Neuronal stem cell (in vitro differentiated cells): ENCODE data around the gene RCOR2.

Experiments used
- DNase-seq: peaks from one replicate; pipeline ENCODE4 v3.0.0-alpha.2; 2013; ENCODE audit warnings: low spot score
- H2AFZ ChIP-seq: one replicate; pipeline ENCODE4 v1.6.1; 2013; ENCODE audit warnings: mild to moderate bottlenecking, low read length, inconsistent platforms
- H2AK5ac ChIP-seq: 2 replicates; pipeline ENCODE4 v1.6.1; 2013; ENCODE audit warnings: low read depth, mild to moderate bottlenecking, inconsistent platforms, low read length, moderate library complexity, mixed read lengths
- H2BK120ac ChIP-seq: 2 replicates; pipeline ENCODE4 v1.6.1; 2013; ENCODE audit warnings: low read depth, mild to moderate bottlenecking, inconsistent platforms, low read length, moderate library complexity, mixed read lengths
- H2BK12ac ChIP-seq: one replicate; pipeline ENCODE4 v1.6.1; 2013; ENCODE audit warnings: low read length, inconsistent platforms
- H2BK15ac ChIP-seq: 2 replicates; pipeline ENCODE4 v1.6.1; 2013; ENCODE audit warnings: mild to moderate bottlenecking, low read length, inconsistent platforms, mixed read lengths
- H2BK5ac ChIP-seq: one replicate; pipeline ENCODE4 v1.6.1; 2013; ENCODE audit warnings: inconsistent platforms, mild to moderate bottlenecking, low read length, moderate library complexity
- H3K14ac ChIP-seq: one replicate; pipeline ENCODE4 v1.6.1; 2013; ENCODE audit warnings: low read length, inconsistent platforms
- H3K18ac ChIP-seq: 2 replicates; pipeline ENCODE4 v1.6.1; 2013; ENCODE audit warnings: low read length, inconsistent platforms
- H3K23ac ChIP-seq: 2 replicates; pipeline ENCODE4 v1.6.1; 2013; ENCODE audit warnings: low read depth, mild to moderate bottlenecking, mixed read lengths, low read length, inconsistent platforms; ENCODE audit not compliant: poor library complexity
- H3K27ac ChIP-seq: replicated peaks from 3 replicates; pipeline ENCODE4 v1.5.1; 2013; ENCODE audit warnings: low read length, inconsistent platforms
- H3K27me3 ChIP-seq, 3 experiments: 2 replicates each; pipeline ENCODE4 v1.6.1; 2013; ENCODE audit warnings: low read length in 3 of 3, mild to moderate bottlenecking in 2 of 3, inconsistent platforms in 1 of 3, low read depth in 1 of 3, mixed read lengths in 1 of 3, moderate library complexity in 1 of 3; ENCODE audit not compliant: control insufficient read depth in 3 of 3, insufficient read depth in 3 of 3
- H3K36me3 ChIP-seq, 2 donors: replicated peaks in 1 of 2; 2 replicates each; pipeline ENCODE4 v1.6.1; 2013; ENCODE audit warnings: low read length in 2 of 2; ENCODE audit not compliant: control insufficient read depth in 2 of 2, insufficient read depth in 2 of 2
- H3K4ac ChIP-seq: 2 replicates; pipeline ENCODE4 v1.6.1; 2013; ENCODE audit warnings: inconsistent platforms, mild to moderate bottlenecking, low read length, moderate library complexity
- H3K4me1 ChIP-seq, 2 donors: 1 replicate in 1 of 2; 2 replicates in 1 of 2; pipeline ENCODE4 v1.6.1; 2013; ENCODE audit warnings: low read length in 2 of 2, low read depth in 1 of 2; ENCODE audit not compliant: control insufficient read depth in 2 of 2, insufficient read depth in 1 of 2
- H3K4me2 ChIP-seq: one replicate; pipeline ENCODE4 v1.6.1; 2013; ENCODE audit warnings: mild to moderate bottlenecking, low read length, inconsistent platforms; ENCODE audit not compliant: insufficient read depth, poor library complexity, severe bottlenecking
- H3K4me3 ChIP-seq, 2 donors: 2 replicates each; pipeline ENCODE4 v1.5.1; 2013; ENCODE audit warnings: low read length in 2 of 2, mild to moderate bottlenecking in 2 of 2, inconsistent platforms in 1 of 2, moderate library complexity in 1 of 2
- H3K79me1 ChIP-seq: one replicate; pipeline ENCODE4 v1.6.1; 2013; ENCODE audit warnings: low read depth, mild to moderate bottlenecking, inconsistent platforms, low read length, moderate library complexity
- H3K9ac ChIP-seq: one replicate; pipeline ENCODE4 v1.6.1; 2013; ENCODE audit warnings: mild to moderate bottlenecking, low read depth, low read length, inconsistent platforms; ENCODE audit not compliant: poor library complexity
- H3K9me3 ChIP-seq, 2 donors: replicated peaks in 1 of 2; 2 replicates each; pipeline versions ENCODE3 to v1.6.1; 2013; ENCODE audit warnings: low read length in 2 of 2, mild to moderate bottlenecking in 2 of 2, inconsistent platforms in 1 of 2, low read depth in 1 of 2, mixed read lengths in 1 of 2, moderate library complexity in 1 of 2; ENCODE audit not compliant: control insufficient read depth in 2 of 2, insufficient read depth in 1 of 2
- H4K8ac ChIP-seq: one replicate; pipeline ENCODE4 v1.6.1; 2013; ENCODE audit warnings: low read depth, mild to moderate bottlenecking, inconsistent platforms, low read length, moderate library complexity
- H4K91ac ChIP-seq: one replicate; pipeline ENCODE4 v1.6.1; 2013; ENCODE audit warnings: low read length, low read depth, mild to moderate bottlenecking, inconsistent platforms; ENCODE audit not compliant: poor library complexity
- WGBS, 2 donors: extraction: QIAGEN DNeasy Blood & Tissue Kit; methylation state at CpG; one replicate each; pipeline ENCODE4 v1.1.7; 2013; ENCODE audit warnings: missing lambda C conversion rate in 2 of 2, mixed read lengths in 1 of 2; ENCODE audit not compliant: insufficient read length in 2 of 2, insufficient replicate concordance in 1 of 2; ENCODE audit errors: extremely low coverage in 2 of 2; 5-methylcytosine and 5-hydroxymethylcytosine counted together

The RCOR2 gene

GRCh38 chr11:63890368-63890767 lies 26.6 kb downstream of the RCOR2 start:
- no peak for DNase-seq
- H2BK12ac ChIP-seq, result no peak overlapping the region
- H4K91ac ChIP-seq, result no peak overlapping the region
- H3K18ac ChIP-seq, result no peak overlapping the region
- no peaks in the 10 kb centered on the region for H3K27me3 ChIP-seq
- peaks cover 0 to 2% of the 10 kb centered on the region in 2 donors for H3K9me3 ChIP-seq
- no peak overlapping the region for H3K4ac ChIP-seq
- no CpG with 5 or more reads among the region's 7 CpGs for WGBS, 2 donors
- H3K4me1 ChIP-seq, result peaks cover 9 to 12% of the 10 kb centered on the region in 2 donors
- H2BK120ac ChIP-seq, result no peak overlapping the region
- no peak overlapping the region for H4K8ac ChIP-seq
- H3K36me3 ChIP-seq, result peaks cover 7 to 19% of the 10 kb centered on the region in 2 donors
- no peak overlapping the region for H3K9ac ChIP-seq
- peaks cover 9% of the 10 kb centered on the region for H3K79me1 ChIP-seq
- H3K23ac ChIP-seq, result no peak overlapping the region
- no peak overlapping the region for H3K4me3 ChIP-seq
- H2AK5ac ChIP-seq, result no peak overlapping the region
- H2BK15ac ChIP-seq, result no peak overlapping the region
- H2BK5ac ChIP-seq, result no peak overlapping the region
- H2AFZ ChIP-seq, result no peak overlapping the region
- no peak overlapping the region for H3K14ac ChIP-seq
- H3K27ac ChIP-seq, result no peak overlapping the region
- H3K4me2 ChIP-seq, result no peak overlapping the region

- peaks cover 0 to 10% of the 10 kb centered on the region in 2 donors for H3K36me3 ChIP-seq
- H3K18ac ChIP-seq, result no peak overlapping the region
- H2BK5ac ChIP-seq, result no peak overlapping the region
- no peak for DNase-seq
- no peak overlapping the region for H2AFZ ChIP-seq
- H3K4ac ChIP-seq, result no peak overlapping the region
- no peak overlapping the region for H3K23ac ChIP-seq
- no peak overlapping the region for H4K8ac ChIP-seq
- H2BK120ac ChIP-seq, result no peak overlapping the region
- H2BK15ac ChIP-seq, result no peak overlapping the region
- peaks cover 9 to 12% of the 10 kb centered on the region in 2 donors for H3K4me1 ChIP-seq
- H3K27ac ChIP-seq, result no peak overlapping the region
- no peak overlapping the region for H4K91ac ChIP-seq
- H2AK5ac ChIP-seq, result no peak overlapping the region
- no CpG with 5 or more reads among the region's 6 CpGs for WGBS, 2 donors
- H3K9ac ChIP-seq, result no peak overlapping the region
- H3K14ac ChIP-seq, result no peak overlapping the region
- H2BK12ac ChIP-seq, result no peak overlapping the region
- H3K9me3 ChIP-seq, result peaks cover 0 to 2% of the 10 kb centered on the region in 2 donors
- H3K4me2 ChIP-seq, result no peak overlapping the region
- H3K79me1 ChIP-seq, result peaks cover 9% of the 10 kb centered on the region
- no peak overlapping the region for H3K4me3 ChIP-seq
- no peaks in the 10 kb centered on the region for H3K27me3 ChIP-seq
These were observed 27.6 kb downstream of the RCOR2 start for GRCh38 chr11:63889344-63889743.

GRCh38 chr11:63888170-63889086 lies 28.5 kb downstream of the RCOR2 start:
- no peak for DNase-seq
- peak overlapping the region; percentile 55 for H3K27ac ChIP-seq
- peak overlapping the region; percentile 74 for H2AK5ac ChIP-seq
- peak overlapping the region; percentile 20 for H2BK120ac ChIP-seq
- H2AFZ ChIP-seq, result no peak overlapping the region
- peak overlapping the region; percentile 91 for H2BK15ac ChIP-seq
- H3K14ac ChIP-seq, result peak overlapping the region; percentile 64
- H3K27me3 ChIP-seq, result no peaks in the 10 kb centered on the region
- H3K23ac ChIP-seq, result peak overlapping the region; percentile 20
- H4K91ac ChIP-seq, result no peak overlapping the region
- H4K8ac ChIP-seq, result no peak overlapping the region
- H3K9me3 ChIP-seq, result peaks cover 0 to 2% of the 10 kb centered on the region in 2 donors
- peak overlapping the region; percentile 73 for H3K9ac ChIP-seq
- H3K4ac ChIP-seq, result peak overlapping the region; percentile 90
- peak overlapping the region; percentile 79 for H2BK5ac ChIP-seq
- H3K4me2 ChIP-seq, result no peak overlapping the region
- peaks cover 0 to 8% of the 10 kb centered on the region in 2 donors for H3K36me3 ChIP-seq
- H3K79me1 ChIP-seq, result peaks cover 11% of the 10 kb centered on the region
- H3K18ac ChIP-seq, result peak overlapping the region; percentile 69
- no CpG with 5 or more reads among the region's 25 CpGs for WGBS, 2 donors
- peaks cover 9 to 14% of the 10 kb centered on the region in 2 donors for H3K4me1 ChIP-seq
- H3K4me3 ChIP-seq, result no peak overlapping the region
- no peak overlapping the region for H2BK12ac ChIP-seq

GRCh38 chr11:63887386-63887999 lies 29.5 kb downstream of the RCOR2 start:
- peaks cover 0 to 2% of the 10 kb centered on the region in 2 donors for H3K9me3 ChIP-seq
- no CpG with 5 or more reads among the region's 6 CpGs for WGBS, 2 donors
- peaks cover 11% of the 10 kb centered on the region for H3K79me1 ChIP-seq
- H3K4me3 ChIP-seq, result no peak overlapping the region
- H3K14ac ChIP-seq, result no peak overlapping the region
- peaks cover 14 to 20% of the 10 kb centered on the region in 2 donors for H3K4me1 ChIP-seq
- no peaks in the 10 kb centered on the region for H3K27me3 ChIP-seq
- no peak overlapping the region for H3K4ac ChIP-seq
- H3K4me2 ChIP-seq, result no peak overlapping the region
- H3K18ac ChIP-seq, result no peak overlapping the region
- no peak overlapping the region for H2BK12ac ChIP-seq
- no peak overlapping the region for H3K9ac ChIP-seq
- H2AFZ ChIP-seq, result no peak overlapping the region
- no peak overlapping the region for H4K8ac ChIP-seq
- peaks cover 0 to 5% of the 10 kb centered on the region in 2 donors for H3K36me3 ChIP-seq
- no peak overlapping the region for H2AK5ac ChIP-seq
- no peak overlapping the region for H3K27ac ChIP-seq
- no peak overlapping the region for H2BK5ac ChIP-seq
- no peak overlapping the region for H3K23ac ChIP-seq
- no peak overlapping the region for H2BK120ac ChIP-seq
- DNase-seq, result no peak
- H4K91ac ChIP-seq, result no peak overlapping the region
- H2BK15ac ChIP-seq, result no peak overlapping the region
